Right lung (tissue), 5 donors: ENCODE data around the gene SCUBE1. TPM values are rescaled to one million over a fixed set of nuclear protein-coding genes. Genes with fewer than 3 reads are reported as not detected.

Source experiments
- DNase-seq, 2 donors: peaks; one replicate each; pipeline ENCODE4 v3.0.0-alpha.2; 2013
- polyA plus RNA-seq, 5 donors: library from polyadenylated mRNA; unstranded; fragments of 120-200 nt; gene quantifications; one replicate each; pipeline versions ENCODE4 v1.2.1 to v1.2.3, GENCODE V29; 2013; ENCODE audit warnings: inconsistent platforms in 1 of 5, low replicate concordance in 1 of 5; ENCODE audit not compliant: insufficient read length in 5 of 5, insufficient read depth in 1 of 5

SCUBE1 gene
- polyA plus RNA-seq, 5 donors, result 0.69 to 3.1 (median 1.1) TPM

- no peak for DNase-seq
Measured at GRCh38 chr22:43159484-43160178, 183.5 kb downstream of the SCUBE1 start.

- DNase-seq, result no peak
Measured at GRCh38 chr22:43158778-43159483, 184.2 kb downstream of the SCUBE1 start.

DNA sequence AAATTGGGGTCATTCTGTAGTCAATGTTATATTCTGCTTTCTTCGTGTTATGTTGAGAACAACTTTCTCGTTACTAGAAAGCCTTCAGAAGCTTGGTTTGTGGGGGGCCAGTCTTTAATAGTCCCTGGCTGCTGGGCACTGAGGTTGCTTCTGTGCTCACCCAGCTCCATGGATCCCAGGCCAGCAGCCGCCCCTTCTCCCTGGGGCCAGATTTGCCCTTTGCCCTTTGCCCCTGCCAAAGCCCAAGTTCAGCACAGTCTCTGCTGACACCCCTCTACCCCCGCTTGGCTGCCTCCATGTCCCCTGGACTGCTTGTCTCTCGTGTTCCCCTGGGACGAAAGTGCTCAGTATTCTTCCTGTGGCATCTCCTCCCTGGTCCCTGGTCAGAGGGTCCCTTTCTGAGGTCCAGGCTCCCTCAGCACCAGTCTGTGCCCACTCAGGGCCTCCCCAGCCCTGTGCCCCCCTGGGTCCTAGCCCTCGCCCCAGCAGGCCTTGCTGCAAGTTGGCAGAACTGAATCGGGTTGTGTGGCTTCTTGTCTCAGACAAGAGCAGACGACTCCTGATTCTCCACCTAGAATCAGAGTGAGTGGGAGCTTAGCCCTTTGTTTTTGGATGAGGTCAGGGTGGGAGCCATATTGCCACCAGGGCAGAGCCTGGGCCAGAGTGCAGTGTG lies 185.2 kb downstream of the SCUBE1 start:
- DNase-seq, result no peak

- DNase-seq, result no peak
Measured at GRCh38 chr22:43156413-43156812, 186.8 kb downstream of the SCUBE1 start.

DNA sequence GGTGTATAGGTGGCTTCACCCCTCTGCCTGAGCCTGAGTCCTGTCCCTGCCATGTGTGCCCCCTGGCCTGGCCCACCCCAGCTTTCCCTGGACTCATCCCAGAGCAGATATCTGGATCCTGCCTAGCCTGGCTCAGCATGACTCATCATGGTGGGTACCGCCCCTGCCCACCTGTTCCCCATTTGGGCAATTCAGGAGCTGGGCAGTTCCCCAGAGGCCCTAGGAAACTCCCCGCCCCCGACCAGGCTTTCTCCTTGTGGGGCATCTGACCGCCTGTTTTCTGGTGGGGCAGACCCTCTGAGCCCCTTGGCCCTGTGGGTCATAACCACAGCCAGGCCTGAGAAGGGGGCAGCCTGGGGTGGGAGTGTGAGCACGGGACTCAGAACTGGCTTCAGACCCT lies 187.4 kb downstream of the SCUBE1 start:
- DNase-seq, result no peak

- no peak for DNase-seq
Measured at GRCh38 chr22:43154887-43155536, 188.2 kb downstream of the SCUBE1 start.

- no peak for DNase-seq
Measured at GRCh38 chr22:43153899-43154298, 189.3 kb downstream of the SCUBE1 start.

- peak in 1 of 2 donors; percentile 45 for DNase-seq
Measured at GRCh38 chr22:43152357-43153071, 190.7 kb downstream of the SCUBE1 start.

DNA sequence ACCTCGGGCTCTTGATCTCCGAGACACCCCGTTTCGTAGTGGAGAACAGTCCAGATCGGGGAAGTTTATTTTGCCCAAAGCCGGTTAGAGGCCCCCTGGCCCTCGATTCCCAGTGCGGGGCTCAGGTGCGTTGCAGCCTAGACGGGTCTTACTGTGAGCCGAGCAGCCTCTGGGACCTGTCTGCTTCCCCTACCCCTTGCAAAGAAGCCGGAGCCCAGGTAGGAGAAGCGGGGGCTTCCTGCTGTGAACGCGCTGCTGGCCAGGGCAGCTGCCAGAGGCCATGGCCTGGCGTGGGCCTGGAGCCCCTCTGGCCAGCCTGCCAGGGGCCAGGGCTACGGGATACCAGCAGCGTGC lies 191.2 kb downstream of the SCUBE1 start:
- DNase-seq, result no peak

GRCh38 chr22:43151251-43152002 lies 191.7 kb downstream of the SCUBE1 start, which contains the start of gene TSPO:
Gene TSPO (plus strand): TSS chr22:43151559. CDS start chr22:43159239, 7,680 bp downstream.
- peak; percentile 36 to 55 for DNase-seq

- no peak for DNase-seq
Measured at GRCh38 chr22:43150731-43151206, 192.4 kb downstream of the SCUBE1 start.

GRCh38 chr22:43148581-43148980 lies 194.6 kb downstream of the SCUBE1 start:
- DNase-seq, result no peak

GRCh38 chr22:43147821-43148220 lies 195.4 kb downstream of the SCUBE1 start:
- no peak for DNase-seq

Other genes starting within 250 kb of the SCUBE1 start
- gene BIK, start 232.6 kb downstream of the SCUBE1 start, polyA plus RNA-seq, result 1 to 10 TPM in 3 of 5 donors, under 1 TPM in 2; 0.70 to 1.5 (median 1.1) TPM
- 10 to 100 TPM; 12.8 to 22.4 (median 15.0) TPM for gene MCAT, start 200.0 kb downstream of the SCUBE1 start, polyA plus RNA-seq
- 10 to 100 TPM; 23.3 to 78.6 (median 39.8) TPM for gene TSPO, start 191.8 kb downstream of the SCUBE1 start, polyA plus RNA-seq
- gene TTLL12, start 156.2 kb downstream of the SCUBE1 start, polyA plus RNA-seq, result 10 to 100 TPM; 16.9 to 35.3 (median 20.9) TPM
- under 1 TPM; 0.25 to 0.46 (median 0.46) TPM for gene MPPED1, start 68.6 kb upstream of the SCUBE1 start, polyA plus RNA-seq